Panc1 (cell line): ENCODE results near the gene ADAMTS10. TPM values are rescaled to one million over a fixed set of nuclear protein-coding genes. Genes with fewer than 3 reads are reported as not detected.

Experiments
- ATAC-seq: fragments of 200-7000 bp; cut with Tn5 transposase; 2 replicates; pipeline ENCODE4 v1.9.1; 2020; ENCODE audit warnings: mild to moderate bottlenecking, moderate library complexity
- BruUV-seq: library from RNA; stranded (reverse); fragments of 400-500 nt; replicated peaks from 2 replicates; lab custom pipeline; 2021; lab: Mats Ljungman, UMichigan
- CTCF ChIA-PET: fragments of 300-600 bp; sonication (Branson Sonifier 250); formaldehyde crosslinking; loops from one replicate; lab custom pipeline; 2022; ENCODE audit warnings: antibody characterized with exemption; lab: Charles Lee
- POLR2A ChIA-PET: fragments of 300-600 bp; sonication (Branson Sonifier 250); formaldehyde crosslinking; loops from one replicate; lab custom pipeline; 2022; ENCODE audit warnings: antibody characterized with exemption; lab: Charles Lee
- DNase-seq: peaks from one replicate; pipeline ENCODE4 v3.0.0-alpha.2; 2010; ENCODE audit warnings: low read depth, low spot score
- H3K27ac ChIP-seq: 2 replicates; pipeline ENCODE4 v1.5.1; 2011; ENCODE audit warnings: mild to moderate bottlenecking, low read length, inconsistent platforms
- H3K27me3 ChIP-seq: fragments of 200-500 bp; sonication (Bioruptor generic); 2 replicates; pipeline ENCODE4 v1.6.0; 2014; ENCODE audit warnings: low read length, inconsistent platforms; ENCODE audit not compliant: control insufficient read depth, insufficient read depth
- H3K36me3 ChIP-seq: fragments of 200-500 bp; sonication (Bioruptor generic); 2 replicates; pipeline ENCODE4 v1.5.1; 2014; ENCODE audit warnings: inconsistent platforms, mild to moderate bottlenecking, low read length, moderate library complexity; ENCODE audit not compliant: control insufficient read depth, insufficient read depth
- H3K4me1 ChIP-seq: 2 replicates; pipeline ENCODE4 v1.5.1; 2011; ENCODE audit warnings: inconsistent platforms, mild to moderate bottlenecking, low read length, moderate library complexity; ENCODE audit not compliant: control insufficient read depth, insufficient read depth
- H3K4me3 ChIP-seq, 2 experiments: 2 replicates each; pipeline ENCODE4 v1.5.1; 2011 to 2012; ENCODE audit warnings: low read depth in 2 of 2, low read length in 2 of 2, mild to moderate bottlenecking in 2 of 2, inconsistent platforms in 1 of 2, moderate library complexity in 1 of 2
- H3K9me3 ChIP-seq: fragments of 200-500 bp; sonication (Bioruptor generic); 2 replicates; pipeline ENCODE4 v1.5.1; 2014; ENCODE audit warnings: low read depth, mild to moderate bottlenecking, inconsistent platforms, low read length, moderate library complexity; ENCODE audit not compliant: control insufficient read depth, insufficient read depth
- POLR2AphosphoS5 ChIP-seq: IDR thresholded peaks from 2 replicates; pipeline ENCODE4 v1.6.1; 2012; ENCODE audit warnings: mild to moderate bottlenecking, low read depth, low read length, moderate library complexity
- SIN3A ChIP-seq: IDR thresholded peaks from 2 replicates; pipeline ENCODE4 v1.6.1; 2012; ENCODE audit warnings: low read depth, mild to moderate bottlenecking, low read length, moderate library complexity, borderline replicate concordance; ENCODE audit not compliant: insufficient read depth
- TCF7L2 ChIP-seq: IDR thresholded peaks from 2 replicates; pipeline ENCODE4 v1.6.1; 2011; ENCODE audit warnings: mild to moderate bottlenecking, low read depth, low read length, inconsistent platforms
- in situ Hi-C: cut with HindIII; loops from 2 replicates; pipeline ENCODE4 v1.10.0; 2016; ENCODE audit warnings: low sequenced_read_pairs, low pct_unique_long_range_greater_than_20kb
- intact Hi-C: fragments of 100-400 bp; cut with micrococcal nuclease; formaldehyde crosslinking; loops from one replicate; pipeline ENCODE4 v1.10.0; 2022; ENCODE audit not compliant: unreplicated experiment
- total RNA-seq: library from RNA; stranded (reverse); gene quantifications from one replicate; pipeline ENCODE4 v1.2.1, GENCODE V29; 2021; ENCODE audit not compliant: unreplicated experiment
- TF ChIP-seq, protein P1 (sequence below), 2 experiments: IDR thresholded peaks; 2 replicates each; pipeline ENCODE4 v1.6.1; 2011 to 2012; ENCODE audit warnings: low read depth in 2 of 2, control low read depth in 1 of 2, low read length in 1 of 2, mild to moderate bottlenecking in 1 of 2, moderate library complexity in 1 of 2; ENCODE audit not compliant: insufficient read depth in 1 of 2
- TF ChIP-seq, protein P2 (sequence below): fragments of 450-650 bp; IDR thresholded peaks from 2 replicates; pipeline ENCODE4 v1.5.1; 2017; ENCODE audit warnings: mild to moderate bottlenecking

Gene ADAMTS10
- total RNA-seq, 1 experiment from 2014 or later = 10.0 TPM

DNA sequence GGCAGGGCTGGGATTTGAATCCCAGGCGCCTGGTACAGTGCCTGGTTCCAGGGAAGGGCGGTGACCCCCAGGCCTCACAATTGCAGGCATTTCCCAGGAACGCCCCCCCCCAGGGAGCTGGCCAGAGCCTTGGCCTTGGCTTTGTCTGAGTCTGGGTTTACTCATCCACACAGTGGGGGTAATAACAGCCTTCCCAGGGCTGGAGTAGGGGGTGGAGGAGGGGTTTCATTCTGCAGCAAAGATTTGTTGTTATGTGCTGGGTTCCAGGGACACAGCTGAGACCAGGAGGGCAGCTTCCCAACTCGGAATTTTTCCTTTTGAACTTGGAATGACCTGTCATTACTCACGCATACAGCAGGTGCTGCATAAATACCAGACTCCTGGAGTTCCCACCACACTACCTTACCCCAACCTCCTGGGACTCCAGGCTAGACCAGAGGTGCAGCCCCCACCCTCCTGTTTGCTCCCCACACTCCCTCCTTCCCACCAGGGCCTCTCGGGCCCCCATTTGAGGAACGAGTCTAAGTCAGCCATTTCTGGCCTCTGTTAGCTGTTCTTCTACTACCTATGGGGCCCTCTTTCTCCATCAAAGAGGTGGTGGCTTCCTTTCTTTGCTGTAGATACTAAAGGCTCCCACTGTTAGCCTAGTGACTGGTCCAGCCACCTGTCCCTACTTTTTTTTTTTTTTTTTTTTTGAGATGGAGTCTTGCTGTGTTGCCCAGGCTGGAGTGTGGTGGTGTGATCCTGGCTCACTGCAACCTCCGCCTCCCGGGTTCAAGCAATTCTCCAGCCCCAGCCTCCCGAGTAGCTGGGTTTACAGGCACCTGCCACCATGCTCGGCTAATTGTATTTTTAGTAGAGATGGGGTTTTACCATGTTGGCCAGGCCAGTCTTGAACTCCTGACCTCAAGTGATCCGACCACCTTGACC, 1.6 kb upstream of the ADAMTS10 start:
- POLR2A ChIA-PET = interaction anchor here (0.6 kb wide), 1 partner anchor 438 kb away, joined by 3 read pairs; no protein-coding TSS in a partner anchor

DNA sequence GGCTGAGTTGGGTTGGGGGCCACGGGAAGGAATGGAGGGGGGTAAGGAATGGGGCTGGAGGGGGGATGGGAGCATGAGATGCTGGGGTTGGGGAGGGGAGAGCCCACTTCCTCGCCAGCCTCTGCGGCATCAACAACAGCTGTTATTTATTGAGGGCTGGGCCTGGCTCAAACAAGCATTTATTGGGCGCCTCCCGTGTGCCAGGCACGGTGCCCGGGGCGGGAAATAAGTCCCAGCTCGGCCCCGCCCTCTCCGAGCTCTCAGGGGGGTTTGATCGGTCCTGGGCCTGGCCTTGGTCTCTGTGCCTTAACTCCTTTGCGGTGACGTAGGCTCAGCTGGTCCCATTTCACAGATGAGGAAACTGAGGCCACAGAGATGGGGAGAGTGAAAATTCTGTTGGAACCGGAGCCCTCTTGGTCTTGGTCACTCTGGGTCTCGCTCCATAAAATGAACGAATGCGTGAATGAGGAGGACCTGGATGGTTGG, 919 bp upstream of the ADAMTS10 start:
- no peak for DNase-seq
- H3K4me3 ChIP-seq = no peak overlapping the region
- in situ Hi-C loops = no loop called here
- no TSS peak for BruUV-seq
- no peak overlapping the region; the same call in 1 of the 2 replicates for H3K27ac ChIP-seq
- ChIA-PET CTCF (no interaction called here), POLR2A (no interaction called here)
- H3K36me3 ChIP-seq = no peaks in the 10 kb centered on the region
- ATAC-seq = no peak
- H3K4me1 ChIP-seq = peaks cover 12% of the 10 kb centered on the region
- intact Hi-C loops = no loop called here
- no peaks in the 10 kb centered on the region for H3K27me3 ChIP-seq
- TF ChIP-seq, protein P1, sequence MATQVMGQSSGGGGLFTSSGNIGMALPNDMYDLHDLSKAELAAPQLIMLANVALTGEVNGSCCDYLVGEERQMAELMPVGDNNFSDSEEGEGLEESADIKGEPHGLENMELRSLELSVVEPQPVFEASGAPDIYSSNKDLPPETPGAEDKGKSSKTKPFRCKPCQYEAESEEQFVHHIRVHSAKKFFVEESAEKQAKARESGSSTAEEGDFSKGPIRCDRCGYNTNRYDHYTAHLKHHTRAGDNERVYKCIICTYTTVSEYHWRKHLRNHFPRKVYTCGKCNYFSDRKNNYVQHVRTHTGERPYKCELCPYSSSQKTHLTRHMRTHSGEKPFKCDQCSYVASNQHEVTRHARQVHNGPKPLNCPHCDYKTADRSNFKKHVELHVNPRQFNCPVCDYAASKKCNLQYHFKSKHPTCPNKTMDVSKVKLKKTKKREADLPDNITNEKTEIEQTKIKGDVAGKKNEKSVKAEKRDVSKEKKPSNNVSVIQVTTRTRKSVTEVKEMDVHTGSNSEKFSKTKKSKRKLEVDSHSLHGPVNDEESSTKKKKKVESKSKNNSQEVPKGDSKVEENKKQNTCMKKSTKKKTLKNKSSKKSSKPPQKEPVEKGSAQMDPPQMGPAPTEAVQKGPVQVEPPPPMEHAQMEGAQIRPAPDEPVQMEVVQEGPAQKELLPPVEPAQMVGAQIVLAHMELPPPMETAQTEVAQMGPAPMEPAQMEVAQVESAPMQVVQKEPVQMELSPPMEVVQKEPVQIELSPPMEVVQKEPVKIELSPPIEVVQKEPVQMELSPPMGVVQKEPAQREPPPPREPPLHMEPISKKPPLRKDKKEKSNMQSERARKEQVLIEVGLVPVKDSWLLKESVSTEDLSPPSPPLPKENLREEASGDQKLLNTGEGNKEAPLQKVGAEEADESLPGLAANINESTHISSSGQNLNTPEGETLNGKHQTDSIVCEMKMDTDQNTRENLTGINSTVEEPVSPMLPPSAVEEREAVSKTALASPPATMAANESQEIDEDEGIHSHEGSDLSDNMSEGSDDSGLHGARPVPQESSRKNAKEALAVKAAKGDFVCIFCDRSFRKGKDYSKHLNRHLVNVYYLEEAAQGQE (IDR thresholded peaks at IDR 0.05; ENCODE audit: insufficient read depth in 1 of 2, low read depth in 2 of 2, low read length in 1 of 2) = no peak
- TF ChIP-seq SIN3A = no peak
- TF ChIP-seq TCF7L2 = no peak
- no peak for TF ChIP-seq POLR2AphosphoS5
- TF ChIP-seq, protein P2, sequence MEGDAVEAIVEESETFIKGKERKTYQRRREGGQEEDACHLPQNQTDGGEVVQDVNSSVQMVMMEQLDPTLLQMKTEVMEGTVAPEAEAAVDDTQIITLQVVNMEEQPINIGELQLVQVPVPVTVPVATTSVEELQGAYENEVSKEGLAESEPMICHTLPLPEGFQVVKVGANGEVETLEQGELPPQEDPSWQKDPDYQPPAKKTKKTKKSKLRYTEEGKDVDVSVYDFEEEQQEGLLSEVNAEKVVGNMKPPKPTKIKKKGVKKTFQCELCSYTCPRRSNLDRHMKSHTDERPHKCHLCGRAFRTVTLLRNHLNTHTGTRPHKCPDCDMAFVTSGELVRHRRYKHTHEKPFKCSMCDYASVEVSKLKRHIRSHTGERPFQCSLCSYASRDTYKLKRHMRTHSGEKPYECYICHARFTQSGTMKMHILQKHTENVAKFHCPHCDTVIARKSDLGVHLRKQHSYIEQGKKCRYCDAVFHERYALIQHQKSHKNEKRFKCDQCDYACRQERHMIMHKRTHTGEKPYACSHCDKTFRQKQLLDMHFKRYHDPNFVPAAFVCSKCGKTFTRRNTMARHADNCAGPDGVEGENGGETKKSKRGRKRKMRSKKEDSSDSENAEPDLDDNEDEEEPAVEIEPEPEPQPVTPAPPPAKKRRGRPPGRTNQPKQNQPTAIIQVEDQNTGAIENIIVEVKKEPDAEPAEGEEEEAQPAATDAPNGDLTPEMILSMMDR = no peak
- H3K9me3 ChIP-seq = no peaks in the 10 kb centered on the region

More for the DNA sequence above, 1.6 kb upstream of the ADAMTS10 start:
- peak overlapping the region; percentile 17; the same call in 1 of the 2 replicates for H3K27ac ChIP-seq
- in situ Hi-C loops = no loop called here
- ATAC-seq (peak; percentile 28), DNase-seq (no peak)
- intact Hi-C loops = no loop called here
- H3K36me3 ChIP-seq = no peaks in the 10 kb centered on the region
- peaks cover 12% of the 10 kb centered on the region for H3K4me1 ChIP-seq
- CTCF ChIA-PET = interaction anchor here (0.7 kb wide), 1 partner anchor 126 kb away, joined by 8 read pairs; no protein-coding TSS in a partner anchor
- BruUV-seq = no TSS peak
- H3K27me3 ChIP-seq = no peaks in the 10 kb centered on the region
- TF ChIP-seq, protein P2 = no peak
- TF ChIP-seq TCF7L2 (no peak), POLR2AphosphoS5 (no peak), SIN3A (no peak)
- TF ChIP-seq, protein P1 (IDR thresholded peaks at IDR 0.05; ENCODE audit: insufficient read depth in 1 of 2, low read depth in 2 of 2, low read length in 1 of 2) = no peak; a peak in 1 of 4 replicates
- H3K9me3 ChIP-seq = no peaks in the 10 kb centered on the region
- no peak overlapping the region for H3K4me3 ChIP-seq
